Skeletal muscle satellite cell (primary cell): Measurements from ENCODE around the gene VAV1.

Experiments
- H3K27me3 ChIP-seq: 2 replicates; pipeline ENCODE4 v1.7.0; 2013; ENCODE audit warnings: low read length; ENCODE audit not compliant: control insufficient read depth, insufficient read depth
- H3K36me3 ChIP-seq: 2 replicates; pipeline ENCODE4 v1.7.0; 2013; ENCODE audit warnings: mild to moderate bottlenecking, control low read depth, low read length; ENCODE audit not compliant: insufficient read depth
- H3K4me1 ChIP-seq: 2 replicates; pipeline ENCODE4 v1.7.0; 2013; ENCODE audit warnings: low read length; ENCODE audit not compliant: control insufficient read depth, insufficient read depth
- H3K4me2 ChIP-seq: 2 replicates; pipeline ENCODE4 v1.7.0; 2013; ENCODE audit warnings: mild to moderate bottlenecking, low read length
- H3K4me3 ChIP-seq: 2 replicates; pipeline ENCODE4 v1.7.0; 2013; ENCODE audit warnings: low read length
- H3K9ac ChIP-seq: 2 replicates; pipeline ENCODE4 v1.7.0; 2013; ENCODE audit warnings: mild to moderate bottlenecking, low read depth, low read length, moderate library complexity
- H3K9me3 ChIP-seq: replicated peaks from 2 replicates; pipeline ENCODE4 v1.7.0; 2013; ENCODE audit warnings: mild to moderate bottlenecking, control low read depth, low read length

The VAV1 gene

GRCh38 chr19:6732803-6733337 is 39.6 kb upstream of the VAV1 start:
- Histone ChIP-seq H3K4me1 (peaks cover 13% of the 10 kb centered on the region), H3K36me3 (peaks cover 19% of the 10 kb centered on the region), H3K9me3 (no peaks in the 10 kb centered on the region), H3K4me3 (no peak overlapping the region), H3K4me2 (no peak overlapping the region), H3K9ac (no peak overlapping the region), H3K27me3 (no peaks in the 10 kb centered on the region)

DNA sequence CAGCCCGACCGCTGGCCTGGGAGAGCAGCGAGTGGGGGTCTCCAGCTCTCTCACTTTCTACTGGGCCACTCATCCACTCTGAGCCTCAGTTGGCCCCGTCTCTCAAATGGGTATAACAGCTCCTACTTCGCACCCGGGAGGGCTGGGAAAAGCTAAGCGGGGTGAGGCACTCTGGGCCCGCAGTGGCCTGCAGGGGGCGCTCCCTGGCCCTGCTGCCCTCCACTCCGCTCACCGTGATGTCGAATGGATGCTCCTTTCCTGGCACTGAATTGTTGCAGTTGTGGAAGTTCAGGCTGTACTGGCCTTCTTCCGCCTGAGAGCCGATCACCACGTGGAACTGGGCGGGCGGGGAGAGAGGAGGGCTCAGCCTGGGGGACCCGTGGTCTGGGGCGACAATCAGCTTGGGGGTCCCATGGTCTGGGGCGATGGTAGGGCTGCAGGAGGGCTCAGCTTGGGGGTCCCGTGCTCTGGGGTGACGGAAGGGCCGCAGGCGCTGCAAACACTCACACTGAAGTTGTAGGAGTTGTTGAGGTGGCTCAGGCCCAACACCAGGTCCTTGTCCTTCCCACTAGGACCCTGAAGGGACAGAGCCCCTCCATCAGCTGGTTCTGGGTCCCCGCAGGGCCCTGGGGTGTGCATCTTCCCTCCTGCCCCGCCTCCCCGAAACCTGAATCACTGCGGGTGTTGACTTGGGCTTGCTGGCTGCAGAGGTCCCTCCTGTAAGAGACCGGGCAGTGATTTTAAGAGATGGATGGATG is 39.0 kb upstream of the VAV1 start:
- Histone ChIP-seq H3K9me3 (no peaks in the 10 kb centered on the region), H3K4me2 (no peak overlapping the region), H3K4me3 (no peak overlapping the region), H3K9ac (no peak overlapping the region), H3K4me1 (peaks cover 18% of the 10 kb centered on the region), H3K36me3 (peaks cover 19% of the 10 kb centered on the region), H3K27me3 (no peaks in the 10 kb centered on the region)

DNA sequence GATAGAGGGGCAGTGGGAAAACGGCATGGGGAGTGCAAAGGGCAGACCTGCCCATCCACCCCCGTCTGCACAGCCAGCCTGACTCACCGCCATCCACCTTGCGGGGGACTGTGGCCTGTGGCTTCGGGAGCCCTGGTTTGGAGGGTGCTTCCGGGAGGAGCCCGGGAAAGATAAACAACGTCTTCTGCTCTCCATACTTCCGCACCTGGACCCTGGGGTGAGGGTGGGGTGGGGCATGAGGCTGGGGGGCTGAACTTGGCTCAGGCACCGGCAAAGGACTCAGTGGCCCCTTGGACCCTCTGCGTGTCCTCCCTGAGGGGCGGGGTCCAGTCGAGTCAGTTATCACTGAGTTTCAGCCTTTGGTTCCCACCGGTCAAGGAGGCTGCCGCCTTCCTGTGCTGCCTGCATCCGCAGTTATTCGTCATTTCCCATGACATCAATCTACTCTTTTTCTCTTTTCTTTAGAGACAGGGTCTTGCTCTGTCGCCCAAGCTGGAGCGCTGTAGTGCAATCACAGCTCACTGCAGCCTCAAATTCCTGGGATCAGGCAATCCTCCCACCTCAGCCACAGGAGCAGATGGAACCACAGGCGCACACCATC is 38.3 kb upstream of the VAV1 start:
- peaks cover 25% of the 10 kb centered on the region for H3K4me1 ChIP-seq
- no peak overlapping the region for H3K4me3 ChIP-seq
- no peaks in the 10 kb centered on the region for H3K9me3 ChIP-seq
- no peak overlapping the region for H3K9ac ChIP-seq
- peaks cover 19% of the 10 kb centered on the region for H3K36me3 ChIP-seq
- no peak overlapping the region for H3K4me2 ChIP-seq
- no peaks in the 10 kb centered on the region for H3K27me3 ChIP-seq

DNA sequence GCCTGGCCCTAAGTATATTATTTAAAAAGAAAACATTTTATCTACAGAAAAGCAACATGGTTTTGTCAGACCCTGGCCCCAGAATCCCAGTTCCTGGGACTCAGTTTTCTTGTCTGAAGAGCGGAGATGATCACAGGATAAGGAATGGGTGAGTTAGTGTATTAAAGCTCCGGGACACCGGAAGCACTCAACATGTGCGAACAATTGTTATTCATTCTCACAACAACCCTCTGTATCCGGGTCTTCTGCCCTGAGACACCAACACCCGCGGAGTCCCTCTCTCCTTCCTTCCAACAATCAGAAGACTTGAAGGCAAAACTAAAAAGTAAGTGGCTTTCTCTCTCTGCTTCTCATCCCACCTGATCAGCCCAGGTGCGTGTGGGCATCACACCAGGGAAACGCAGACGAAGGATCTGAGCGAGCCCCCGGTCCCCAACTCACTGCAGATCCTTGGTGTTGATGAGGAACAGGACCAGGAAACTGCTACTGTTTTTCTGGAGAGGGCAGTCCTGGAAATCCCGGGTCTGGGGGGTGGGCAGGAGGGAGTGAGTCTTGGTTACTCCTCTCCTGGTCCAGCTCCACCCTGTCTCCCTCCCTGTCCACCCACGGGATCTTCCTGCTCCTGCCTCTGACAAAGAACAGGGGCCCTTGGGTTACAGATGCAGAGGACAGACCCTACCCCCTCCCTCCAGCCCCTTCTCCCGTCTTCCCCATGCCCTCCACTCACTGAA is 37.2 kb upstream of the VAV1 start:
- Histone ChIP-seq H3K9me3 (no peaks in the 10 kb centered on the region), H3K4me2 (peak overlapping the region; percentile 94), H3K36me3 (peaks cover 19% of the 10 kb centered on the region), H3K4me3 (peak overlapping the region; percentile 81), H3K27me3 (no peaks in the 10 kb centered on the region), H3K9ac (peak overlapping the region; percentile 92), H3K4me1 (peaks cover 26% of the 10 kb centered on the region)

DNA sequence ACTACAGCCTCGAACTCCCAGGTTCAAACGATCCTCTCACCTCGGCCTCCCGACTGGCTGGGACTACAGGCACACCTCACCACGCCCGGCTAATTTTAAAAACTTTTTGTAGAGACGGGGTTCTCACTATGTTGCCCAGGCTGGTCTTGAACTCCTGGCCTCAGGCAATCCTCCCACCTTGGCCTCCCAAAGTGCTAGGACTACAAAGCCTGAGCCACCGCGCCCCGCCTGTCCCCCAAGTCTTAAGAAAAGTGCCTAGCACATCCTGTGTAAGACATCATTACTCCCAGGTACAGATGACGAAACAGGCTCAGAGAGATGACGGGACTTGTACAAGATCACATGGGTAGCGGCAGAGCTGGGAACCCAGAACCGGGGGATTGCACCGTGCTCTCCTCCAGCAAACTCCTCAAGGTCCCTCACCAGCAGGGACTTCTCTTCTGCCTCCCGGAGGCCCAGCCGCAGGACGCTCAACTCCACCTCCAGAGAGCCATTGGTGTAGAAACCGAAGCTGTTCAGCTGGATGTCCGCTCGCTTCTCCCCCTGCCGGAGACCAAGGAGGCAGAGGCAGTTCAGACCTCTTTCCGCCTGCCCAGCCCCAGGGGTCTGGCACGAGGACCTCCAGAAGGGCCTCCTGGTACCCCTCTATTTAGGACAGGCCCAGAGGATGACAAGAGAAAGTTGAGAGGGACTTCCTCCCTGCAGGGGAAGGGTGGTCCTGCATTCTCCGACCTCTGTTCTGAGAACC is 36.2 kb upstream of the VAV1 start:
- H3K36me3 ChIP-seq, result peaks cover 19% of the 10 kb centered on the region
- peak overlapping the region; percentile 92 for H3K9ac ChIP-seq
- H3K9me3 ChIP-seq, result no peaks in the 10 kb centered on the region
- peak overlapping the region; percentile 94 for H3K4me2 ChIP-seq
- H3K4me3 ChIP-seq, result peak overlapping the region; percentile 81
- H3K27me3 ChIP-seq, result no peaks in the 10 kb centered on the region
- peaks cover 30% of the 10 kb centered on the region for H3K4me1 ChIP-seq

GRCh38 chr19:6736917-6737283 is 35.6 kb upstream of the VAV1 start:
- peak overlapping the region; percentile 94 for H3K4me2 ChIP-seq
- H3K4me3 ChIP-seq, result peak overlapping the region; percentile 81
- H3K27me3 ChIP-seq, result no peaks in the 10 kb centered on the region
- peaks cover 16% of the 10 kb centered on the region for H3K36me3 ChIP-seq
- H3K9me3 ChIP-seq, result no peaks in the 10 kb centered on the region
- H3K4me1 ChIP-seq, result peaks cover 33% of the 10 kb centered on the region
- H3K9ac ChIP-seq, result peak overlapping the region; percentile 92

- peaks cover 11% of the 10 kb centered on the region for H3K36me3 ChIP-seq
- peak within 1 kb of the TSS; percentile 81 for H3K4me3 ChIP-seq
- peak within 1 kb of the TSS; percentile 94 for H3K4me2 ChIP-seq
- no peaks in the 10 kb centered on the region for H3K27me3 ChIP-seq
- peak within 1 kb of the TSS; percentile 92 for H3K9ac ChIP-seq
- peaks cover 33% of the 10 kb centered on the region for H3K4me1 ChIP-seq
- no peaks in the 10 kb centered on the region for H3K9me3 ChIP-seq
Measured at GRCh38 chr19:6737284-6737872, 35.1 kb upstream of the VAV1 start, which contains the start of gene GPR108. Gene GPR108, minus strand, starts transcription at chr19:6737580. Its CDS starts 4 bp downstream, at chr19:6737576.

DNA sequence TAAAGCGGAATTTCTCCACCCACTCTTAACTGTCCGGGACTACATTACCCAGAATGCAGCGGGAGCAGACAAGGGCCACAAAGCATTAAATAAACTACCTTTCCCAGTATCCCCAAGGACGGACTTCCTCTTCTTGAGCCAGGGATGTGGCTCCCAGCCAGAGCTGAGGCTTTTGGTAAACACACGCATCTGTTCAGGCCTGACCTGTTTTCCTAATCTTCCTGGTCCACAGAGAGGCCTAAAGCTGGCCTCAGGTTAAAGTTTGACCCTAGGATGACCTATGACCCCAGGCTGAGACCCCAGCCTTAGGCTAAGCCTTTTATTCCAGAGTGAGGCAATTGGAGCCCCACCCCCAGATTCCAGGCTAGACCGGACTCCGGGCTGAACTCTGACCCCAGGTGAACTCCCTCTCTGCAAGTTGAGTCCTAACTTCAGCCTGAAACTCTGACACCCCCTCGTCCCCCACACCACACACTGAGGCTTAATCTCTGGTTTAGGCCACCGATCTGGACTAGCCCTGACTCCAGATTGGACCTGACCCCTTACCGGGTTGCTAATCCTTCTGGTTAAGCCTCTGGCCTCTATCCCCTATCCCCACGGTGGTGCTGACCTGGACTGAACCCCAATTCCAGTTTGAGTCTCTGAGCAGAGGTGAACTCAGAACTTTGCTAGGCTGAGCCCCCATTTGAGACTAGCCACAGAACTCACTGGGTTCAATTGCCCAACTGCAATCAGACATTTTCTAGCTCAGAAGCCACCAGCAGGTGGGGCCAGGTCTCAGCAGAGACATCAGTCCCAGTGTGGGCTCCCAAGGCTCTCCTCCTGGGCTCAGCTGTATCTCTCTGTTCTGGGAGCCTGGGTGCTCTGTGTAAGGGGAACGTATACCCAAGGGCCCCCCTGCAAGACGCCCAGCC is 34.4 kb upstream of the VAV1 start:
- Histone ChIP-seq H3K36me3 (peaks cover 9% of the 10 kb centered on the region), H3K9ac (peak overlapping the region; percentile 69), H3K4me3 (peak overlapping the region; percentile 61), H3K4me2 (peak overlapping the region; percentile 80), H3K4me1 (peaks cover 33% of the 10 kb centered on the region), H3K27me3 (no peaks in the 10 kb centered on the region), H3K9me3 (no peaks in the 10 kb centered on the region)

DNA sequence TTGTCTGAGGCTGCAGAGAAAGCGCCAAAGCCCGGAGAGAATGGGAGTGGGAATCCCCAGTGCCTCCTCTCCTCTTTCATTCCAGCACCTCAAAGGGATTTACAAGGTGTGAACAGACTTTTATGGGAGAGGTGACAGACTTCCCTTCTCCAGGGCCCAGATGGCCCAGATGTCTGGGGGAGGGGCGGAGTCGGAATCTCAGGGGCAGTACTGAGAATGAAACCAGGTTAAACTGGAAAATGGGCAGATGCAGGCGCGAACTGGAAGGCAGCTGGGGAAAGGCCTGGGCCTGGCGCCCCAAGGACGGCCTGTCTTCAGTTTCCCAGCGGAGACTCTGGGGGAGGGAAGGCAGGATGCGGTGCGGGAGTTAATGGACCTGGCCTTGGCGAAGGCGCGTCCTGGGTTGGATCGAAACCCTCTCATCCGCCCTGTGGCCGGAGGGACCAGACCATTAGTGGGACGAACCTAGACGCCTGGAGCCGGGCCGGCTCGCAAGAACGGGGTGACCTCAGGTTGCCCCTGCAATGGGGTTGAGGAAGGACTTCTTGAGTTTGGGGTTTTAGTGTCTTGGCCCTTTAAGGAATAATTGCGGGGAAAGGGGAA is 33.6 kb upstream of the VAV1 start:
- Histone ChIP-seq H3K4me3 (peak overlapping the region; percentile 61), H3K9me3 (no peaks in the 10 kb centered on the region), H3K36me3 (peaks cover 11% of the 10 kb centered on the region), H3K4me2 (peak overlapping the region; percentile 80), H3K9ac (peak overlapping the region; percentile 69), H3K27me3 (no peaks in the 10 kb centered on the region), H3K4me1 (peaks cover 37% of the 10 kb centered on the region)
